Measurements from ENCODE around the gene HDAC9.

The HDAC9 gene

DNA sequence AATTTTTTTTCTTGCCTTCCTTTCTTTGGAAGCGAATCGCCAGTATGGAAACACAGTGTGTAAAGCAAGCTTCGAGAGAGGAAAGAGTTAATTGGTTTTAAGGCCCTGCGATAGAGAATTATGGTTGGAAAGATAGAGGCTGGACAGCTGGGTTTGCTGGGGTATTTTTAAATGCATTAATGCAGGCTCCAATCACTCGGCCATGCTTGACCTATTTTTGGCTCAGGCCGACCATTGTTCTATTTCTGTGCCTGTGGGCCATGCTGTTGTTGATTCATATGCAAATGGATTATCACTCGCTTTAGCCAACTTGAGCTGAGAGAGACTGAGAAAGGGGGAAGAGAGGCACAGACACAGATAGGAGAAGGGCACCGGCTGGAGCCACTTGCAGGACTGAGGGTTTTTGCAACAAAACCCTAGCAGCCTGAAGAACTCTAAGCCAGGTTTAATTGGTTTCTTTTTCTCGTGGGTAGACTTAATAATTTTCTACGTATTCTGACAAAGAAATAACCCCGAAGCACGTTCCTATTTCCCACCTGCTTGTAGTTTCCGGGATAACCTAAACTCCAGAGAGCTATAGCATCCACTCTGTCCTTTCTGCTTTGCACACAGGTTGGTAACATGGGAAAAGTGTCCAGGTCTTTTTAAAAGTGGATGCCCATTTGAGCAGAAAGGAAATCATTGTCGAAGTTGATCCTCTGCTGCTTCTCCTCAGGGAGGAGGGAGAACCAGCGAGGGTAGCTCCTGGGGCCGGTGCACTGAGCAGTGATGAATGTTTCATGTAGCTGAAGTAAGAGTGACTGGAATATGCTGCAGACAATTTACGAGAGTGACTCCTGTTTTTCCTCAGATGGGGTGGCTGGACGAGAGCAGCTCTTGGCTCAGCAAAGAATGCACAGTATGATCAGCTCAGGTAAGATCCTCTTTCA lies at the start of gene HDAC9:
Gene HDAC9, plus strand, starts transcription at position 338 of the 929 bp plus-strand sequence. Its CDS starts 554 bp downstream, at position 892.
- no peak for DNase-seq

DNA sequence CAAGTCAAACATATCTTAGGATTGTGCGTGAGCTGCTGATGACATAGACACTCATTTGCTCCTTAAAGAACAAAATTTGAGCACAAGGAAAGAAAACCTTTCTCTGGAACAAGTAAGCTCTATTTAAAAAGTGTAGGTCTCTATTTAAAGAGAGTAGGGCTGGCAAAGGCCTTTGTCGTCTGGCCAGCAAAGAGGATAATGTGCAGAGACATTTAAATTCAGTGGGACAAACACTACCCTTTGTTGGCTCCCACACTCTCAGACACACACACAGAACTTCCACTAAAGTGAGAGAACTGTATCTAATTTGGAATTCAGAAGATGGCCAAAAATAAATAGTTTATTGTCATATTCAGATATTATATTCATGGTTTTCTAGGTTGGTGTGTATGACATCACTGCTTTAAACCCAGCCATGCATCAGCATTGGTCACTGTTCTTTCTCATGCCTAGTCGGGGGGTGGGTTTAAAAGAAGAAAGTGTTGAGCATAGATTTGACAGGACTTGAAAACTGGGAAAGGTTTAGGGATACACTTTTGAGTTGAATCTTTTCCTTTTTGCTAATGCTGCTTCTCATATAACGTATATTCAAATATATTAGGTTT lies 49.5 kb upstream of the HDAC9 start:
- no peak for DNase-seq

DNA sequence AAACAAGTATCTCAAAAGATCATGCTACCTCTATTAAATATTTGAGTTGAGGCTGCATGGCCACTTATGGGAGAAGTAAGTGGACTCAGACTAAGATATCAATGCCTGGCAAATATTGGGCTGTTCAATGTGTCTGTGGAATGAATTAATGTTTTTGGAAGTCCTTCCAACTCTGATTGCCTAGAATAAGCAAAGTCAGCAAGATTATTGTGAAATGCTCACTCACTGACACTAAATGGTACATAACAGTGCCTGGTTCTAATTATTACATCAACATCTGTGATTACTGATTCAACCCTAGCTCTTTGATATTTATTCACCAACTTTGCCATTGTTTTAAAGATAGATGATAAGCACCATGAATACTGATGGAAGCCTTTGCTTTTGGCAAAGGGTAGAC lies 45.5 kb upstream of the HDAC9 start:
- no peak for DNase-seq

DNA sequence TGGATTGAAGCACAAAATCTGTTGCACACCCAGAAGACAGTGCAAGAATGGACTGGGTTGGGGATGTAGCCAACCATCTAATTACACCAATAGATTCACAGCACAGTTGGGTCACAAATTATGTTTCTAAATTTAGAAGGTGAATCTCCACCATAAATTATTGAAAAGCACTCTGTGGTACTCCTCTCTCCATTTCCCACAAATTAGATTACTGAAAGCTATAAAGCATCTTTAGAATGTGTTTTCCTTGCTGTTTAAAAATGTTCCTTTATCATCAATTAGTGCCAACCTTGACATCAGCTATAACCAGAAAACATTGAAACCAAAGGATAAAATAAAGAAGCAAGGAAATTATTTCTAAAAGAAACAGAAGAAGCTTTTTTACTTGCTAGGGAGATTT lies 39.9 kb upstream of the HDAC9 start:
- DNase-seq = no peak

DNA sequence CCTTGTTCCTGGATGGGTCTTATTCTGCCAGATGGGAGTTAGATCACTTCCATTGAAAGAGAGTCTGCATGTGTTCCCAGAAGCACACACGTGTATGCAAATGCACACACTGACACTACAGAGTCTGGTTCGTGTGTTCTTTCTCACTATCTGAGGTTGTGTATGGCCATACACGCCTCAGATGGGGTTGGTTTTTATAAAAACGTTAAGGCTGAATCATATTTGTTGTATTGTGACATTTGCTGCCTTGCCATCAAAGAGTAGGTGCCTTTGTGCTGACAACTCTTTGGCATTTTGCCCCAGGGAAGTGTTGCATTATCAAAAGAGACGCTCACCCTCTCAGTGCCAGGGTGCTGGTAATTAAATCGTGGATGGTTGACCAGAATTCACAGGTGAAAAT lies 37.7 kb upstream of the HDAC9 start:
- no peak for DNase-seq

DNA sequence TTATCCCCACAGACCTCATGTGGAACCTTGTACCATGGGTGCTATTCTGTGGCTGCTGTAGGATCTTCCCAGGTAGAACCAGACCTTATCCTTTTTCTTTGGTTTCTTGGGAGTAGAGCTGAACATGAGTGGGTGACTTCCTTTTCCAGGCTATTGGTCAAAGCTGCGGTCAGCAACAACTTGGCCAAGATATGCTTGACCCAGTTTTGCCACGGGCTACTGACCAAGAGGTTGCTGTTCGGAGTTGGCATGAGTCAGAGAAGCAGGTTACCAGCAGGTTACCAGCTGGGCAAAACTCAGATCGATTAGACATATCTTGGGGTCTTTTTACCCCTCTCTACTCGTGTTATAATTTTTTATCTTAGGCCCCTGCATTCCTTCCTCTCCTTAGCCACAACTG lies 36.7 kb upstream of the HDAC9 start:
- no peak for DNase-seq

DNA sequence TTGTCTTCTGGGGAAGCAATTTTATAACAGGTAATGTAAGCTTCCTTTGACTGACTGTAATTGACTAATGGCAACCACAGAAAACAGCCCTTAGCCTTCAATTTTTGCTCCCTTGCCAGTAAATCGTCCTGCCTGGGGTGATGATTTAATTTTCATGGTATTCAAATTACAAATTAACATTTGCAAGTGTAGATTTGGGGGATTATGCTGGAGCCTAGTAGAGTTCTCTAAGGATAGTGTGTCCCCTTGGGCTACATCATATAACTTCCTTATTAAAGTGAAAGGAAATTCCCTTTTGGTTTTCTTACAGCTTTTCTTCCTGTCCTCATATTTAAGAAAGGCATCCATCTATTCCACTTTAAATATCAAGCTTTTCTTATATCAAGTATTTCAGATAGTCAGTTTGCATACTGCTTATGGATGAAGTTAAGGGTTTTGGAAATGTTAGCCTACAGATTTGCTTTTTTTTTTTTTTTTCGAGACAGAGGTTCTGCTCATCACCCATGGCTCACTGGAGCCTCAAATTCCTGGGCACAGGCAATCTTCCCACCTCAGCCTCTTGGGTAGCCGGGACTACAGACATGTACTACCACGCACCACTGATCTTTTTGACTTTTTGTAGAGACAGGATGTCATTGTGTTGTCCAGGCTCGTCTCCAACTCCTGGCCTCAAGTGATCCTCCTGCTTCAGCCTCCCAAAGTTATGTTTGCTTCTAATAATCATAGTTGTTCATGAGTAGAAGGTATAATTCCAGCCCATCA lies 35.9 kb upstream of the HDAC9 start:
- no peak for DNase-seq

DNA sequence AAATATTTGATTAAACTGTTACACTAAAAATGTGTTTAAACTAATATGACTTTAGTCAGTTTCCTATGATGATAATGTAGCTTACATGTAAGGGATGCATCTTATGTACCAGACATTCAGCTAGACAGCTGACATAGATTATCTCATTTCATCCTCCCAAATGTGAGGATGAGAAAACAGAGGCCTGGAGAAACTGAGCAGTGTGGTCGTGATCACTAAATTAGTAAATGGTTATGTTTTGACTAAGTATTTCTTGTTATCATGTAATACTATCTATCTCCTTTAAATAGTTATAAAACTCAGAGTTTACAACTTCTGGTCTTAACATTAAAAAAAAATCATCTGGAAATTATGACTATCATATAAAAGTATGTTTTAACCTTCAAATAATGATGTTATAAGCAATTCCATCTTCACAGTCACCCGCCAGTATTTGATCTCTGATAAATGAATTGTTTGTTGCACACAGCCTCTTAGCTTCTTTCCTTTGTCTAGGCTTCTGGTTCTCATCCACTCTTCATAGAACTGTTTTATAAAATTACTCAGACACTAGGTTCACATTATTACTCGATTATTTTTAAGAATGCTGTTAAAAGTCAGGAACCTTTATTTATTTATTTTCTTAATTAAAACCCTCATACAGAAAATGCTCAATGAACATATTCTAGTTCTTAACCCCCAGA lies 33.6 kb upstream of the HDAC9 start:
- DNase-seq = no peak

DNA sequence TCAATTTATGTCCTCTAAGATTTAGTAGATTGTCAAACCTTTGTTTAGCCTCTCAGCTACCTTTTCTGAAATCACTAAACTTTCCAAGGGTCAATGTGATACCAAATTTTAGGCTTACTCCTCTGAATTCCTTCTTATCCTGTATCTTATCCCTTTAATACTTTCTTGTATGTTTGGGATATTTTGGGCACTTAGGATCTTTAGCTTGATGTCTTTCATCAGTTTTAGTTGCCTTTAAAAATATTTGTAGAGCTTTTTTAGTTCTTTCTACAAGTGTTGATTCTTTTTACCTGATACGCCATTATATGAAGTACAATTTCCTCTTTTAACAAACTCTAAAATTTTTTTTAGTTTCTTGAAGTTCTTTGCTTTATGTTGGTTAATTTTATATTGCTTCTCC lies 30.7 kb upstream of the HDAC9 start:
- no peak for DNase-seq

DNA sequence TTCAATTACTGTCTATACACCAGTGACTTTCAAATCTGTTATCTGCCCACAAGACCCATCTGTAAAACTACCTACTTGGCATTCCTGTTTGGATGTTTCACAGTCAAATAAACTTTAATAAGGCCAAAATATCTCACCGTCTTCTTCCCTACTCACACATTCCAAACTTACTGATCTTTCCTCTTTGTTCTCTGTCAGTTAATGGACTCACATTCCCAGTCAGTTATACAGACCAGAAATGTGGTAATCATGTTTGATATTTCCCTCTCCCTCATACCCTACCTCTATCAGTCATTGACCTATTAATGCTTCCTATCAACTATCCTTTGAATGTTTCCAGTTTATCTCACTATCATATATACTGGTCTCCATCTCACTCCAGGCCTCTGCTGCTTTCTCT lies 28.5 kb upstream of the HDAC9 start:
- DNase-seq = no peak

DNA sequence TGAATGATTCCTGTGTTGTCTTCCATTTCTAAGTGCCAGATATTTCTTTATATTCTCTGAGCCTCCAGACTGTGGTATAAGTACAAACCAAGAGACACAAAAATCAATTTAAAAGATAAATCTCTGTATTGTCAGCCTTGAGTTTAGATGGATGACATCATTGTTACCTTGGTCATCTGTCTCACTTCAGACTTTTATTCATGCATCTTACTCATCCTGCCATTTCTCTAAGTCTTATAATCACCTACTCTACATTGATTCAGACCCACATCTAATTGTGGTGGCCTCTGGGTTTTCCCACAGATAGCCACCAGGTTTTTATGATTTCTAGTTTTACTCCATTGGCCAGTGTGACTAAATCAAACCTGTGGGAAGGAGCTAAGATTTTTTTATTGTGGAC lies 26.8 kb upstream of the HDAC9 start:
- no peak for DNase-seq

DNA sequence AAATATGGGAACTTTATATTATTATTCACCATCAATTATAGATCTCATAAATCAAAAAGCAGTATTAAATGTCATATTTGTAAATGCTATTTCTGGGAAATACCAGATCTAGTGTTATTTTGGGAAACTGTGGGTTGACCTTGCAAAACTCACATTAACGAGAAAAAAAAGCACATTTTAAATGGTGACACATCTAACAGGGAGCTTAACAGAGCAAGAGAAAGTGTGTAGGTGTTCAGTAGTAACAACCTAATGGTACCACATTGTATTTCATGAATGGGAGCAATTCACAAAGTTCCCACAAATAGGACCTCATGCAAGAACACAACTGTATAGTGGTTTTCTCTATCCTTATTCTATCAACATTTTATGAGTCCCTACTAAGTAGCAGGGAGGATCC lies 26.2 kb upstream of the HDAC9 start:
- no peak for DNase-seq

DNA sequence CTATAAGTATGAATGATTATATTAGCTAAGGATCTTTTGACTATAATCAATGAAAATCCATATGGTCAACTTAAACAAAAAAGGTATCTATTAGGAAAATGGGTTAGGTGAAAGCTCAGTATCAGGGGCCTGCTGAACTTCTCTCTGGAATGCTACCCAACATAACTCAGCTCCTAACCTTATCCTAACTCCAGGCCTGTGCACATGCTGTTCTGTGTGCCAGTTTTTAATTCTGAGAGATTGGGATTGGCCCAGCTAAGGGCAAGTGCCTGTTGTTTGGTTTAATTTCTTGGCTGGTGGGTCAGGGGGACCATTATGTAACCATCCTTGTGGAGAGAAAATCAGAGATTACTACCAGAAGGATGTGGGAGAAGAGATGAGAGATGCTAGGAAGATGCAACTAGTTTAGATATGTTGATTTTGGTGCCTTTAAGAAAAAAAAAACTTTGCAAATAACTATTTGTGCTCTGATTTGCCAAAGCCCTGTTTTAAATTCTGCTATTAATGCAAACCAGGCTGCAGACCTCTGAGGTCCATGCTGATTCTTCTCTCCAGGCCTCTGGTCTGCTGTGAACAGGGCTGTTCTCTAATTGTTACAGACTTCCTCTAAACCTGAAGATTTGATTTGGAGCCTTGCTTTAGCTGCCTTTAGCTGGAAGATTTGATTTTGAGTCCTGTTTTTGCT lies 23.9 kb upstream of the HDAC9 start:
- no peak for DNase-seq

DNA sequence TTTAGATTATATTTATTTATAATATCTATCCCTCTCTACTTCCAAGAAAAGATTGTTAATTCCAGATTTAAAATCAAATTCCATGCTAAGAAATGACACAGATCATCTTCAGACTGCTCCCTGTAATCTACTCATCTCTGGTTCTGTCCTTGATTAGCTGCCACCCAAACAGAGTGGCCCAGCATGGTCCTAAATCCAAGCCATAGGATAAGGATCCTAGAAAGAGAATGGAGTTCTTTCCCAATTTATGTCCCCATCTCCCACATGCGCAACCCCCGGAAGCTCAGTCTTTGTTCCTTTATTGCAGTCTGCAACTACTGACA lies 23.4 kb upstream of the HDAC9 start:
- no peak for DNase-seq

DNA sequence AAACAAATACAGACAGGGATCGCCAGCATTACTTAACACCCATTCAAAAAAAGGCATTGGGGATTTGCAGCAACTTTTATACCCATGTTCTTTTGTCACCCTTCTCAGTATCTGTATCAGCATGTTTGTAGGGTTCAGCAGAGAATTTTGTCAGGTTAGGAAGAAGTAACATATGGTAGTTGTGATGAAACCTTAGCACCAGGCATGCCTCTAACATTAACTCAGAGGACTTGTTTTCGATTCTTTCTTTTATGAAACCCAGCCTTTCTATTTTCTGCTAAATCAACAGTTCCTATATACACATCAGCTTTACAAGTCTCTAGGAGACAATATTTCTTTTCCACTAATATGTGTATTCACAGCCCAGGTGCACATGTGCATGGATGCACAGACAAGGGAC lies 22.4 kb upstream of the HDAC9 start:
- DNase-seq = no peak

DNA sequence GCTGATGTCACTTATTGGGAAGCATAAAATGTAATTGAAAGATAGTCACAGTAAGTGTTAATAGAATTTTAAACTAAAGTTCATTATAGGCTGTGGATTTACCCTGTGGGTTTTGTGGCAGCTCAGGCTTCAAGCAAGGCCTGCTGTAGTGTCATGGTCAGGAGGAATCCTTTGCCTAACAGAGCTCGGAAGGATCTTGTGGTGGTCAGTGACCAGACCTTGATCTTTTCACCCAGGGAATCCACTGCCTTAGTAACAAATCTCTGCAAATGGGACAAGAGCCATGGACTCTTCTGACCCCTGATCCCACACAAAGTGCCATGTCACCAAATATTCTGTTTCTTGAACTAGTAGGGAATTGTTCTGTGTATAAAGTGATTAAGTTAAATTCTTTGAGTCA lies 20.6 kb upstream of the HDAC9 start:
- no peak for DNase-seq

DNA sequence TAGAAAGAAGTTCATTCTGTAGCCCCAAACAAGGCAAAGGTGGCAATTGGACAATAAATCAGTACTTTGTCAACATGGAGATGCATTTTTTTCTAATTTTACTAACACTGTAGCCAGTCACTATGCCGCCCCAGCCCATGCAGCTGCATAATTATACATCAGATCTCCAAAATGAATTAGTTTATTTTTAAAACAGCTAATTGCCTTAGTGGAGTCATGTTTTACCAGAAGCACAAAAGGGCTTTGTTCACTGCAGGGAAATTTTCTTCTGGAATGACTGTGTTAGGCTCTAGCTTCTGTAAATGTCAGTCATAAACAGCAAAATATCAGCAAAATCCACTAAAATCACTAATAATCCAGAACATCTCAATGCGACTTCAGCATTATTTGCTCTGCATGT lies 20.1 kb upstream of the HDAC9 start:
- no peak for DNase-seq

DNA sequence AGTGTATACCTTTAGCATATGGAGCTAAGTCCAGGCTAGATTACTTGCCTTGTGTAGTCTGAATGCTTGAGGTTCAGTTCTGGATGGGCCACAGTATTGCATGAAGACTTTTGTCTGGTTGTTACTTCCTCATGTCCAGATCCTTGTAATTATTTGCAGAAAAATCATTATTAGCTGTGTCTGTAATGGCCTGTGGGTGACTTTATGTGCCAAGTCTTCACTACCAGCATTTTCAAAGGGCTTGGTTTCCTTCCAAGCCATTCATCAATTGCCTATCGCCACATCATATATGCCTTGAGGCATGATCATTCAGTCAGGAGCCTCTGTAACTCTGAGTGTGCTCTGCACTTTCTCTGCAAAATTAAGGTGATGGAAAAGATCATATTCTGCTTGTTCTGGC lies 13.8 kb upstream of the HDAC9 start:
- DNase-seq = no peak

DNA sequence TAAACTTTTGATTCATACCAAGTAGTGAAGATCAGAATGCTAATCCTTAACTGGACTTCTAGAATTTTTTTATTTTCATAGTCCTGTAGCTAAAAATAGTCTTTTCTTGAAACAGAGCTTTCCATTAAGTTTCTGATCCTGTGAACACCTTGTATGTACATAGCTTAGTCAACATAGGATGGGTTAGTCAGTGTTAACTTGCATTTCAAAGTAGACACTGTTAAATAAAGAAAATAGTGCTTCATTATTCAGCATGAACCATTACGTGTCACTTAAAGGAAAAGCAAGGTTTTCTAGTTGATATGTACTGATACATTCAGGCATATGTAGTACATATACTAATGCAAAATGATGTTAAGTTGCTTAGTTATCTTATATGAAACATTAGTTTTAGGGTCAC lies 7.5 kb upstream of the HDAC9 start:
- DNase-seq = no peak

DNA sequence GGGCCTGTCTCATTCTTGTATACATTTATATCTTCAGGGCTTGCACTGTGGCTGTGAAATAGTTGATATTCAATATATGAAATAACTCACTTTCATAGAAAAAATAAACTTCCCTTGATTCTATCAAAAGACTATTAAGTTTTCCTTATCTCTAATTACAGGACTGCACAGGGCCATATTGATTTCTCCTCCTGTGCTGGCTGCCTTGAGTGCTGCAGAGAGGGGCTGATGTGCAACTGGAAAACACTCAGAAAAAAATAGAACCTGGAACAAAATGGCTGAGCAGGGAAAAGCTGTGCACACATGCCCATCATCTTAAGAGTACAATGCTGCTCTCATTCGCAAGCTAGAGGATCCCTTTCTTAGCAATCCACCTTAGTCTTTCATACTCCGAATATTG lies 5.9 kb upstream of the HDAC9 start:
- no peak for DNase-seq

DNA sequence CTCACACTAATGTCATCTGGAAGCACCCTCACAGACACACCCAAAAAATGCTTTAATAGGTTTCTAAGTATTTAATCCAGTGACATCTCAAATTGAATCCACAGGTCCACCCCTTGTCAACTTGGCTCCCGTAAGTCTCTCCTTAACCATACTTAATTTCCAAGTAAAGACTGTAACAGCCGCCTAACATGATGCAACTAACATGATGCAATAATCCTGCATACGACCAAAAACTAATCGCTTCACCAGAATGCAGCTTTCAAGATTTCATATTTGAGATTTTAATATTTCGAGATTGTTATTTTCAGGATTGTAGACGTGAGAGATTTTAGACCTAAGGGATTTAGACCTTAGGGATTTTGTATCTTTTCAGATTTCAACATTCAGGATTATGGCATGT lies 3.7 kb upstream of the HDAC9 start:
- DNase-seq = no peak

DNA sequence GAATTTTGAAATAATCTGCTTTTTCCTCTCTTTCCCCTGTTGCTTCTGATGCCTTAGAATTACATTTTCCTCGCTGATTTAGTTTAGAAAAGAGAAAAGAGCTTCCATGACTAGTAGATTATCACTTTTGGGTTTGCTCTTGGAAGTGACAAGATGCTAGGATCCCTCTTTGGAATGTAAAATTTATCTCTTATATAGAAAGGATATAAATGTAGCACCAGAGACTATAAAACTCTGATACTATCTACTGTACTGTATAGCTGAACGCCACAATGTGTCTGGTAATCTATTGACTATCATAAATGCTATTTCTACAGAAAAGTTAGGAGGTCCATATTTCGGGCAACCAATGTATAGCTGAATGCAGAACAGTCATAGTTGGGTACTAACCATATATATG lies 1.1 kb upstream of the HDAC9 start:
- DNase-seq = no peak
